Endodermal cell (in vitro differentiated cells): Measurements from ENCODE around the gene RHOU. TPM values are rescaled to one million over a fixed set of nuclear protein-coding genes. Genes with fewer than 3 reads are reported as not detected.

Experiments used
- DNase-seq: peaks from one replicate; pipeline ENCODE4 v3.0.0-alpha.2; 2017
- H3K27ac ChIP-seq: 2 replicates; pipeline ENCODE4 v1.5.1; 2013; ENCODE audit warnings: mild to moderate bottlenecking, low read depth, low read length, moderate library complexity
- H3K27me3 ChIP-seq: 2 replicates; pipeline ENCODE4 v1.6.1; 2013; ENCODE audit warnings: mild to moderate bottlenecking, low read length, moderate library complexity; ENCODE audit not compliant: insufficient read depth, control insufficient read depth, poor library complexity, severe bottlenecking
- H3K36me3 ChIP-seq: 2 replicates; pipeline ENCODE4 v1.7.0; 2013; ENCODE audit warnings: mild to moderate bottlenecking, low read length, moderate library complexity; ENCODE audit not compliant: control insufficient read depth, insufficient read depth
- H3K4me1 ChIP-seq: one replicate; pipeline ENCODE4 v1.7.0; 2013; ENCODE audit warnings: low read length; ENCODE audit not compliant: control insufficient read depth, insufficient read depth
- H3K4me3 ChIP-seq: 2 replicates; pipeline ENCODE4 v1.5.1; 2013; ENCODE audit warnings: mild to moderate bottlenecking, low read length, moderate library complexity
- H3K9ac ChIP-seq: 2 replicates; pipeline ENCODE4 v1.6.1; 2013; ENCODE audit warnings: mild to moderate bottlenecking, low read length, moderate library complexity; ENCODE audit not compliant: poor library complexity, severe bottlenecking; ENCODE audit errors: extremely low read depth
- H3K9me3 ChIP-seq: 2 replicates; pipeline ENCODE4 v1.6.1; 2013; ENCODE audit warnings: mild to moderate bottlenecking, low read length, moderate library complexity; ENCODE audit not compliant: control insufficient read depth
- H3K27ac Mint-ChIP-seq: 2 replicates; pipeline ENCODE4 v1.8.0; 2020; ENCODE audit warnings: mixed read lengths
- H3K27me3 Mint-ChIP-seq: 2 replicates; pipeline ENCODE4 v1.8.0; 2021; ENCODE audit warnings: mild to moderate bottlenecking, mixed read lengths; ENCODE audit not compliant: insufficient read depth
- H3K36me3 Mint-ChIP-seq: 2 replicates; pipeline ENCODE4 v1.8.0; 2020; ENCODE audit warnings: low read depth, mixed read lengths
- H3K4me1 Mint-ChIP-seq: 2 replicates; pipeline ENCODE4 v1.8.0; 2020; ENCODE audit warnings: mixed read lengths
- H3K4me3 Mint-ChIP-seq: 2 replicates; pipeline ENCODE4 v1.8.0; 2020; ENCODE audit warnings: mild to moderate bottlenecking, moderate library complexity, mixed read lengths
- H3K9me3 Mint-ChIP-seq: 2 replicates; pipeline ENCODE4 v1.8.0; 2020; ENCODE audit warnings: mild to moderate bottlenecking, mixed read lengths
- WGBS, 2 experiments: methylation state at CpG; one replicate each; pipeline versions ENCODE4 v1.1.5 to v1.1.7; 2013; ENCODE audit warnings: missing lambda C conversion rate in 2 of 2, mixed read lengths in 1 of 2; ENCODE audit not compliant: insufficient coverage in 1 of 2, insufficient read length in 1 of 2; 5-methylcytosine and 5-hydroxymethylcytosine counted together
- total RNA-seq, 2 donors: library from RNA; stranded (reverse); fragmentation: NEBNext Ultra II Directional in 1 of 2; extraction: Animal tissue kit (Norgen Biotek cat#: 25700) in 1 of 2; gene quantifications; 2 replicates in 1 of 2; 3 replicates in 1 of 2; pipeline ENCODE4 v1.2.1, GENCODE V29; 2021
- TF ChIP-seq, protein P1 (sequence below): fragments of 200-600 bp; sonication (generic); conservative IDR thresholded peaks from 2 replicates; pipeline ENCODE4 v1.5.0; 2021; ENCODE audit warnings: antibody characterized with exemption, mild to moderate bottlenecking

RHOU gene
- total RNA-seq, 2 donors from 2014 or later, result 9.0 to 12.0 TPM

GRCh38 chr1:228754646-228755268 is 19.5 kb downstream of the RHOU start:
- WGBS, 2 experiments, result 93 to 96% methylated on average over 24 to 28 of the region's 28 CpGs
- Histone ChIP-seq H3K9ac (no peak overlapping the region), H3K27me3 (peaks cover 94% of the 10 kb centered on the region), H3K4me1 (no peaks in the 10 kb centered on the region), H3K36me3 (no peaks in the 10 kb centered on the region), H3K9me3 (no peaks in the 10 kb centered on the region), H3K27ac (no peak overlapping the region), H3K4me3 (no peak overlapping the region)
- no peak overlapping the region for H3K4me3 Mint-ChIP-seq
- H3K36me3 Mint-ChIP-seq, result no peaks in the 10 kb centered on the region
- H3K27me3 Mint-ChIP-seq, result peaks cover 94% of the 10 kb centered on the region
- H3K27ac Mint-ChIP-seq, result no peak overlapping the region
- TF ChIP-seq, protein P1, sequence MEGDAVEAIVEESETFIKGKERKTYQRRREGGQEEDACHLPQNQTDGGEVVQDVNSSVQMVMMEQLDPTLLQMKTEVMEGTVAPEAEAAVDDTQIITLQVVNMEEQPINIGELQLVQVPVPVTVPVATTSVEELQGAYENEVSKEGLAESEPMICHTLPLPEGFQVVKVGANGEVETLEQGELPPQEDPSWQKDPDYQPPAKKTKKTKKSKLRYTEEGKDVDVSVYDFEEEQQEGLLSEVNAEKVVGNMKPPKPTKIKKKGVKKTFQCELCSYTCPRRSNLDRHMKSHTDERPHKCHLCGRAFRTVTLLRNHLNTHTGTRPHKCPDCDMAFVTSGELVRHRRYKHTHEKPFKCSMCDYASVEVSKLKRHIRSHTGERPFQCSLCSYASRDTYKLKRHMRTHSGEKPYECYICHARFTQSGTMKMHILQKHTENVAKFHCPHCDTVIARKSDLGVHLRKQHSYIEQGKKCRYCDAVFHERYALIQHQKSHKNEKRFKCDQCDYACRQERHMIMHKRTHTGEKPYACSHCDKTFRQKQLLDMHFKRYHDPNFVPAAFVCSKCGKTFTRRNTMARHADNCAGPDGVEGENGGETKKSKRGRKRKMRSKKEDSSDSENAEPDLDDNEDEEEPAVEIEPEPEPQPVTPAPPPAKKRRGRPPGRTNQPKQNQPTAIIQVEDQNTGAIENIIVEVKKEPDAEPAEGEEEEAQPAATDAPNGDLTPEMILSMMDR, result no peak
- H3K9me3 Mint-ChIP-seq, result peaks cover 4% of the 10 kb centered on the region
- DNase-seq, result no peak
- H3K4me1 Mint-ChIP-seq, result peaks cover 21% of the 10 kb centered on the region

DNA sequence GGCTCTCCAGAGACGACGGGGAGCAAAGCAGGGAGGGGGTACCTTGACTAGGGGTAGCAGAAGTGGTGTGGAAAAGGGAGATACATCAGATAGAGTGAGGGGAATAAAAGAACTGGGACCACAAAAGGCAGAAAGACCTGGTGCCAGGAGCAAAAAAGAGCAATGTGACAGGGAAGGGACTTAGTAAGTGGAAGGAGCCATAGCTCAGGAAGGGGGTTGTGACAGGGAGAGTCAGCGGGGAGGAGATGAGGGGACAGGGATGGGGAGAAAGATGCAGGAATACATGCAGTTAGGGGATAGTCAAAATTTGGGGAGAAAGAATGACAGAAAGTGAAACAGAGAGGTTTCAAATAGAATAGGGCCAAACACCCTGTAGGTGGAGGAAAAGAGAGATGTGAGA is 20.5 kb downstream of the RHOU start:
- Histone ChIP-seq H3K27me3 (peaks cover 94% of the 10 kb centered on the region), H3K9me3 (no peaks in the 10 kb centered on the region), H3K27ac (no peak overlapping the region), H3K4me1 (no peaks in the 10 kb centered on the region), H3K36me3 (no peaks in the 10 kb centered on the region), H3K9ac (no peak overlapping the region), H3K4me3 (no peak overlapping the region)
- TF ChIP-seq, protein P1, result no peak
- Mint-ChIP-seq H3K36me3 (no peaks in the 10 kb centered on the region), H3K4me3 (no peak overlapping the region), H3K9me3 (peaks cover 4% of the 10 kb centered on the region), H3K27me3 (peaks cover 96% of the 10 kb centered on the region), H3K27ac (no peak overlapping the region), H3K4me1 (peaks cover 21% of the 10 kb centered on the region)
- 71 to 89% methylated on average over 2 to 3 of the region's 3 CpGs for whole genome bisulfite sequencing, 2 experiments
- DNase-seq, result no peak

DNA sequence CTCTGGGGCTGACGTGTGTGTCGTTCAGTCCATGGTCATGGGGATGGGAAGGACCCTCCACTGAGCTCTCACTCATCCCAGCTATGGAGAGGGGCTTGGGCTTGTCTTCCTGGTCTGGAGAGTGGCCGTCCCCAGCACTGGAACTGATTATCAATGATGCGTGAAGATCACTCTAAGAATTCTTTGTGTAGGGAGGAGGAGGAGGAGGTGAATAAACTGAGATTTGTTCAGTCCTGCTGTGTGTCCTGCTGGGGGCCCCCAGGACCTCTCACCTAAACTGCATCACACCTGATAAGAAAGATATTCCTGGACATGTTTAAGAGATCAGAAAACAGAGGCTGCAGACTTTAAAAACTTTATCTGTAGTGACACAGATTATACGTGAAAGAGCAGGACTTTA is 21.2 kb downstream of the RHOU start:
- H3K9me3 Mint-ChIP-seq, result peaks cover 4% of the 10 kb centered on the region
- peaks cover 94% of the 10 kb centered on the region for H3K27me3 ChIP-seq
- TF ChIP-seq, protein P1, result no peak
- 67 to 69% methylated on average over 1 to 5 of the region's 5 CpGs for WGBS, 2 experiments
- H3K27ac Mint-ChIP-seq, result no peak overlapping the region
- H3K4me3 ChIP-seq, result no peak overlapping the region
- no peaks in the 10 kb centered on the region for H3K9me3 ChIP-seq
- H3K4me1 ChIP-seq, result no peaks in the 10 kb centered on the region
- peaks cover 21% of the 10 kb centered on the region for H3K4me1 Mint-ChIP-seq
- H3K36me3 Mint-ChIP-seq, result no peaks in the 10 kb centered on the region
- peaks cover 96% of the 10 kb centered on the region for H3K27me3 Mint-ChIP-seq
- no peak overlapping the region for H3K4me3 Mint-ChIP-seq
- H3K36me3 ChIP-seq, result no peaks in the 10 kb centered on the region
- H3K27ac ChIP-seq, result no peak overlapping the region
- no peak for DNase-seq
- H3K9ac ChIP-seq, result no peak overlapping the region
